NCI-H69 (cell line): Measurements from ENCODE around the gene DNAJC17.

Experiments
- DNase-seq: peaks from one replicate; lab custom pipeline; 2025; lab: John Stamatoyannopoulos, UW

The DNAJC17 gene

DNA sequence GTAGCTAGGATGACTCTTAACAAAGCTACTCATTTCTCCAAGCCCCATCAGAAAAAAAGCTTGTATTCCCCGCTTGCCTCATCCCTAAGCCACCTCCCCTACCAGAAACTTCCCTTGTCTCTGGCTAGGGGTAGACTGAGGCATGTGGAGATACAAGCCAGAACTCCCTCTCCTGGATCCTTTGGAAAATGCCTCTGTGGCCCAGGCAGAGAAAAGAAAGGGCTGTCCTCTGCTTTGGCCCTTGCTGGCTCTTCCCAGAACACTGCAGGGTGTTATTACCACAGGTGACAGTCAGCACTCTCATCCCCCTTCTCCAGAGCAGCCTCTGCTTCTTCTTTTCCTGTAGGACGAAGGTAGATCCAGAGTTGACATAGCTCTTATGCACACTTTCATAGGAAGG lies 67.4 kb downstream of the DNAJC17 start:
- no peak for DNase-seq

DNA sequence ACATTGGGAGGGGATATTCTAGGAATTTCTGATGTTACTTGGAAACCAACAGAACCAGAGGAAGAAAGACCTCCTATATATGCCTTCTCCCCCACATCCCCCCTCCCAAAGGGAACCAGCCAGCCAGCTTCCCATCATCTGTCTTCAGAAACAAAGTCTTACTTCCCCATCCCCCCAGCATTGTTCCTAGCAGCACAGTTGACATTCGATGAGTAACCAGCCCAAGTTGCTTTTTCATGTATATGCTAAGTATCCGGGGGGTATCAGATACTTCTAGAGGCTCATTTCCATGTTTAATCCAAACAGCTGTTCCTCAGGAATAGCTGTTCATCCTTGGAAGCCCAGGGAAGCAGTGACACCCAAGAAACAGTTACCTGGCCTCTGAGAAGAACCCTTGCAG lies 68.2 kb downstream of the DNAJC17 start:
- DNase-seq: no peak

- peak; percentile 49 for DNase-seq
Observed at GRCh38 chr15:40737048-40737447, 70.2 kb downstream of the DNAJC17 start.

DNA sequence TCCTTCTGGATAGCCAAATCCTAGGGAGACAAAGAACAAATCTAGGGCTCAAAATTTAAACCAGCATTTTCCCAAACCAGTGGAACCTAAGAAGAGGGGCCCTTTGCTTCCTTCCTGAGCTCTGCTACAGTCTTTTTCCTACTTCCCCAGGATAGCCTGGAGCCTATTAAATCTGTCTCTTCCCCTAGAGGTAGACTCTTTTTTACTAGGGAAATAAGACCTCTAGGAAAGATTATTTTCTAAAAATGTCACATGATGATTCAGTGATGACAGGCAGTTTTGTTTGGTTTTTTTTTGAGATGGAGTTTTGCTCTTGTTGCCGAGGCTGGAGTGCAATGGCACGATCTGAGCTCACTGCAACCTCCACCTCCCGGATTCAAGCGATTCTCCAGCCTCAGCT lies 70.7 kb downstream of the DNAJC17 start:
- DNase-seq: no peak

GRCh38 chr15:40731034-40731433 lies 76.2 kb downstream of the DNAJC17 start:
- no peak for DNase-seq

- DNase-seq: no peak
Observed at GRCh38 chr15:40723919-40724318, 83.4 kb downstream of the DNAJC17 start.

- DNase-seq: no peak
Observed at GRCh38 chr15:40722934-40723333, 84.3 kb downstream of the DNAJC17 start.

DNA sequence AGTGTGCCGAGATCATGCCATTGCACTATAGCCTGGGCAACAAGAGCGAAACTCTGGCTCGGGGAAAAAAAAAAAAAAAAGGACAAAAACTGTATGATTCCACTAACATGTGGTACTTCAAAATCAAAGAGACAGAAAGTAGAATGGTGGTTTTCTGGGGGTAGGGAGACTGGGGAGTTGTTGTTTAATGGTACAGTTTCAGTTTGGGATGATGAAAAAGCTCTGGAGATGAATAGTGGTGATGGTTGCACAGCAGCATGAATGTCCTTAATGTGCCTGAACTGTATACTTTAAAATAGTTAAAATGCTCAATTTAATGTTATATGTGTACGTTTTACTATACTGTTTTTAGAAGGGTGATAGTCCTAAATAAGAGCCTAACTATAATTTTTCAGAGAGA lies 84.9 kb downstream of the DNAJC17 start:
- DNase-seq: no peak

DNA sequence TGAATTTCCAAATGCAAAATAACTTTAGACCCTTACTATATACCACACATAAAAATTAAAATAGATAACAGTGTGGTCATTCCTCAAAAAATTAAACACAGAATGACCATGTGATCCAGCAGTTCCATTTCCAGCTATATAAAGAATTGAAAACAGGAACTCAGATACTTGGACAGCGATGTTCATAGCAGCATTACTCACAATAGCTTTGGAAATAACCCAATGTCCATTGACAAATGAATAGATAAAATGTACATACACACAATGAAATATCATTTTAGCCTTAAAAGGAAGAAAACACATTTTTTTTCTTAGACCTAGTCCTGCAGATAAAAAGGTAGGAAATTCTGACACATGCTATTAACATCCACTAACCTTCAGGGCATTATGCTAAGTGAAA lies 85.6 kb downstream of the DNAJC17 start:
- DNase-seq: no peak

DNA sequence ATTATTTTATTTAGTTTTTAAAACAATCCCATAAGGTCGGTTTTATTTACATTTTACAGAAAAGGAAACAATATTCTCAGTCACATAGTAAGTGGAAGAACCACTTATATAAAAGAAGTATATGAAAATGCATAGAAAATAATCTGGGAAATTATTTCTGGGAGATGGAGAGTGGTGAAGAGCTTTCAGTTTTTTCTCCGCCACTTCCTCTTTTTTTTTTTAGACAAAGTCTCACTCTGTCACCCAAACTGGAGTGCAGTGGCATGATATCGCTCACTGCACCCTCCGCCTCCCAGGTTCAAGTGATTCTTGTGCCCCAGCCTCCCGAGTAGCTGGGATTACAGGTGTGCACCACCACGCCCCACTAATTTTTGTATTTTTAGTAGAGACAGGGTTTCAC lies 91.1 kb downstream of the DNAJC17 start:
- no peak for DNase-seq
